A549 (cell line): Measurements from ENCODE around the gene DST.

Source experiments
- BHLHE40 ChIP-seq: IDR thresholded peaks from 2 replicates; pipeline ENCODE4 v1.6.1; 2012; ENCODE audit warnings: low read depth, low read length, inconsistent platforms
- RCOR1 ChIP-seq: fragments of 150-350 bp; IDR thresholded peaks from 2 replicates; pipeline ENCODE4 v1.6.1; 2014; ENCODE audit warnings: antibody characterized with exemption, low read length, low read depth
- TF ChIP-seq, protein P1 (sequence below): fragments of >200 bp; sonication (Bioruptor Twin); formaldehyde crosslinking; IDR thresholded peaks from 3 replicates; pipeline ENCODE4 v1.5.1; 2016
- TF ChIP-seq, protein P2 (sequence below): IDR thresholded peaks from 2 replicates; pipeline ENCODE4 v1.6.1; 2012
- TF ChIP-seq, protein P3 (sequence below): fragments of 200-600 bp; sonication (generic); IDR thresholded peaks from 2 replicates; pipeline ENCODE4 v1.6.1; 2016; ENCODE audit warnings: antibody characterized with exemption, mild to moderate bottlenecking, moderate library complexity

DNA sequence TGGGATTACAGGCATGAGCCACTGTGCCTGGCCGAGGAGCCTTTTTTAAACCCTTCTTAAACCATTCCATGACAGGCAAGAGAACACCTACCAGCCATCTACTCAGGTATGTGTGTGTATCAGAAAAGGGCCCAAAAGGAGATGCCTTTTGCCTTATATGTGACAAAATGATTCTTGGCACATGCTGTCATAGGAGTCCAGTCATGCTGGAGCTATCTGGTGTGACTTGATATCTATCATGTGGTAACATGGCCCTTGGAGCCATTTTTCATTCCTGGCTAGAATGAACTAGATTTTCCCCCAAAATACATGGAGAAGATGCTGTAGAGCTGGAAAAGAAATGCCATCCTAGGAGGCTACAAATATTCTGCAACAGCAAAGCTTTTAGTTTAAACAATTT is 129.1 kb downstream of the DST start:
- TF ChIP-seq, protein P1, sequence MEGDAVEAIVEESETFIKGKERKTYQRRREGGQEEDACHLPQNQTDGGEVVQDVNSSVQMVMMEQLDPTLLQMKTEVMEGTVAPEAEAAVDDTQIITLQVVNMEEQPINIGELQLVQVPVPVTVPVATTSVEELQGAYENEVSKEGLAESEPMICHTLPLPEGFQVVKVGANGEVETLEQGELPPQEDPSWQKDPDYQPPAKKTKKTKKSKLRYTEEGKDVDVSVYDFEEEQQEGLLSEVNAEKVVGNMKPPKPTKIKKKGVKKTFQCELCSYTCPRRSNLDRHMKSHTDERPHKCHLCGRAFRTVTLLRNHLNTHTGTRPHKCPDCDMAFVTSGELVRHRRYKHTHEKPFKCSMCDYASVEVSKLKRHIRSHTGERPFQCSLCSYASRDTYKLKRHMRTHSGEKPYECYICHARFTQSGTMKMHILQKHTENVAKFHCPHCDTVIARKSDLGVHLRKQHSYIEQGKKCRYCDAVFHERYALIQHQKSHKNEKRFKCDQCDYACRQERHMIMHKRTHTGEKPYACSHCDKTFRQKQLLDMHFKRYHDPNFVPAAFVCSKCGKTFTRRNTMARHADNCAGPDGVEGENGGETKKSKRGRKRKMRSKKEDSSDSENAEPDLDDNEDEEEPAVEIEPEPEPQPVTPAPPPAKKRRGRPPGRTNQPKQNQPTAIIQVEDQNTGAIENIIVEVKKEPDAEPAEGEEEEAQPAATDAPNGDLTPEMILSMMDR = no peak
- TF ChIP-seq RCOR1 (no peak), BHLHE40 (no peak)
- TF ChIP-seq, protein P2, sequence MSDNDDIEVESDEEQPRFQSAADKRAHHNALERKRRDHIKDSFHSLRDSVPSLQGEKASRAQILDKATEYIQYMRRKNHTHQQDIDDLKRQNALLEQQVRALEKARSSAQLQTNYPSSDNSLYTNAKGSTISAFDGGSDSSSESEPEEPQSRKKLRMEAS = no peak
- TF ChIP-seq, protein P3, sequence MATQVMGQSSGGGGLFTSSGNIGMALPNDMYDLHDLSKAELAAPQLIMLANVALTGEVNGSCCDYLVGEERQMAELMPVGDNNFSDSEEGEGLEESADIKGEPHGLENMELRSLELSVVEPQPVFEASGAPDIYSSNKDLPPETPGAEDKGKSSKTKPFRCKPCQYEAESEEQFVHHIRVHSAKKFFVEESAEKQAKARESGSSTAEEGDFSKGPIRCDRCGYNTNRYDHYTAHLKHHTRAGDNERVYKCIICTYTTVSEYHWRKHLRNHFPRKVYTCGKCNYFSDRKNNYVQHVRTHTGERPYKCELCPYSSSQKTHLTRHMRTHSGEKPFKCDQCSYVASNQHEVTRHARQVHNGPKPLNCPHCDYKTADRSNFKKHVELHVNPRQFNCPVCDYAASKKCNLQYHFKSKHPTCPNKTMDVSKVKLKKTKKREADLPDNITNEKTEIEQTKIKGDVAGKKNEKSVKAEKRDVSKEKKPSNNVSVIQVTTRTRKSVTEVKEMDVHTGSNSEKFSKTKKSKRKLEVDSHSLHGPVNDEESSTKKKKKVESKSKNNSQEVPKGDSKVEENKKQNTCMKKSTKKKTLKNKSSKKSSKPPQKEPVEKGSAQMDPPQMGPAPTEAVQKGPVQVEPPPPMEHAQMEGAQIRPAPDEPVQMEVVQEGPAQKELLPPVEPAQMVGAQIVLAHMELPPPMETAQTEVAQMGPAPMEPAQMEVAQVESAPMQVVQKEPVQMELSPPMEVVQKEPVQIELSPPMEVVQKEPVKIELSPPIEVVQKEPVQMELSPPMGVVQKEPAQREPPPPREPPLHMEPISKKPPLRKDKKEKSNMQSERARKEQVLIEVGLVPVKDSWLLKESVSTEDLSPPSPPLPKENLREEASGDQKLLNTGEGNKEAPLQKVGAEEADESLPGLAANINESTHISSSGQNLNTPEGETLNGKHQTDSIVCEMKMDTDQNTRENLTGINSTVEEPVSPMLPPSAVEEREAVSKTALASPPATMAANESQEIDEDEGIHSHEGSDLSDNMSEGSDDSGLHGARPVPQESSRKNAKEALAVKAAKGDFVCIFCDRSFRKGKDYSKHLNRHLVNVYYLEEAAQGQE = no peak
